ENCODE measurements around the gene SNTN. TPM values are rescaled to one million over a fixed set of nuclear protein-coding genes. Genes with fewer than 3 reads are reported as not detected.

SNTN gene
- polyA plus RNA-seq, 1 of the 3 experiments (the other 2 are of a cell fraction) = not detected

GRCh38 chr3:63679186-63679585 is 26.7 kb downstream of the SNTN start:
- H3K4me3 ChIP-seq (ENCODE audit: low read depth in 2 of 2, low read length in 1 of 2) = no peak overlapping the region
- no peak overlapping the region for H3K27ac ChIP-seq (ENCODE audit: low read depth in 2 of 2, low read length in 1 of 2)
- POLR2A ChIA-PET = no interaction called here
- no peaks in the 10 kb centered on the region for H4K20me1 ChIP-seq (ENCODE audit: insufficient read depth)
- no peak overlapping the region for H3K9ac ChIP-seq
- TF ChIP-seq RXRA (IDR thresholded peaks at IDR 0.05; ENCODE audit: borderline replicate concordance, low read depth) (no peak), GATA2 (CRISPR knock-in tag; IDR thresholded peaks at IDR 0.05) (no peak), FOXJ3 (CRISPR knock-in tag; IDR thresholded peaks at IDR 0.05) (no peak), EP300 (IDR thresholded peaks at IDR 0.05; ENCODE audit: borderline replicate concordance in 1 of 2, low read depth in 1 of 2, low read length in 1 of 2) (no peak), JUND (IDR thresholded peaks at IDR 0.05) (no peak), REST (IDR thresholded peaks at IDR 0.05; ENCODE audit: low read depth, low read length) (no peak), FOSL2 (IDR thresholded peaks at IDR 0.05; ENCODE audit: borderline replicate concordance, low read depth) (no peak), NRF1 (IDR thresholded peaks at IDR 0.05; ENCODE audit: low read depth, low read length) (no peak), RCOR1 (IDR thresholded peaks at IDR 0.05; ENCODE audit: low read length) (no peak), POLR2AphosphoS5 (IDR thresholded peaks at IDR 0.05; ENCODE audit: low read depth, low read length) (no peak), CTCF (IDR thresholded peaks at IDR 0.05) (no peak), EZH2phosphoT487 (IDR thresholded peaks at IDR 0.05; ENCODE audit: borderline replicate concordance, low read depth) (no peak), RAD21 (IDR thresholded peaks at IDR 0.05; ENCODE audit: low read length) (no peak), USF1 (IDR thresholded peaks at IDR 0.05; ENCODE audit: borderline replicate concordance, low read depth) (no peak), ELF1 (IDR thresholded peaks at IDR 0.05) (no peak)
- 64% methylated on average over 1 of the region's 1 CpG for WGBS (ENCODE audit: low lambda C conversion rate)
- no peak overlapping the region for H2AFZ ChIP-seq (ENCODE audit: low read depth)
- no peaks in the 10 kb centered on the region for H3K9me3 ChIP-seq
- H3K36me3 ChIP-seq (replicated peaks in 1 of 2; ENCODE audit: control insufficient read depth in 1 of 2, insufficient read depth in 2 of 2, low read length in 1 of 2) = no peaks in the 10 kb centered on the region
- DNase-seq = no peak
- no peaks in the 10 kb centered on the region; a peak in 1 of 4 replicates for H3K4me1 ChIP-seq (ENCODE audit: control insufficient read depth in 1 of 2, insufficient read depth in 2 of 2, low read depth in 1 of 2, low read length in 1 of 2)
- H3K79me2 ChIP-seq (ENCODE audit: insufficient read depth) = no peaks in the 10 kb centered on the region
- no peaks in the 10 kb centered on the region for H3K9me2 ChIP-seq
- no peaks in the 10 kb centered on the region for H3K27me3 ChIP-seq (ENCODE audit: insufficient read depth)
- H3F3A ChIP-seq (replicated peaks; ENCODE audit: insufficient read depth) = no peaks in the 10 kb centered on the region
- no peak overlapping the region for H3K4me2 ChIP-seq
- CTCF ChIA-PET = interaction anchor here (1.1 kb wide), 1 partner anchor 18 kb away, joined by 4 read pairs; no protein-coding TSS in a partner anchor

All from SK-N-SH (cell line).